SK-N-SH (cell line): ENCODE data around the gene DENND1C. TPM values are rescaled to one million over a fixed set of nuclear protein-coding genes. Genes with fewer than 3 reads are reported as not detected.

ENCODE experiments used
- CTCF ChIA-PET: fragments of 300-600, 350-600 bp; formaldehyde crosslinking; extraction: SDS; loops from one replicate; lab custom pipeline; 2021; lab: Yijun Ruan, JAX
- POLR2A ChIA-PET: fragments of 350-600 bp; sonication (Branson Sonifier 250); formaldehyde crosslinking; extraction: SDS; loops from one replicate; lab custom pipeline; 2020; ENCODE audit warnings: antibody characterized with exemption, inconsistent platforms; lab: Yijun Ruan, JAX
- DNase-seq: peaks from one replicate; pipeline ENCODE4 v3.0.0; 2012
- H2AFZ ChIP-seq: fragments of 200-600 bp; sonication (generic); 2 replicates; pipeline ENCODE4 v1.8.1; 2016; ENCODE audit warnings: antibody characterized with exemption, mild to moderate bottlenecking, low read depth
- H3F3A ChIP-seq: fragments of 200-600 bp; sonication (generic); replicated peaks from 2 replicates; pipeline ENCODE3; 2016; ENCODE audit warnings: antibody characterized with exemption, mild to moderate bottlenecking; ENCODE audit not compliant: insufficient read depth
- H3K27ac ChIP-seq, 2 experiments: fragments of 200-500 bp in 1 of 2; fragments of 200-600 bp in 1 of 2; sonication (Bioruptor generic) in 1 of 2; sonication (generic), shearing (Covaris generic) in 1 of 2; 2 replicates each; pipeline versions ENCODE4 v1.5.1 to v1.6.1; 2014 to 2016; ENCODE audit warnings: low read depth in 2 of 2, inconsistent platforms in 1 of 2, low read length in 1 of 2, mild to moderate bottlenecking in 1 of 2, mixed read lengths in 1 of 2
- H3K27me3 ChIP-seq: fragments of 200-600 bp; sonication (generic), shearing (Covaris generic); 2 replicates; pipeline ENCODE4 v1.6.1; 2016; ENCODE audit warnings: mixed run types; ENCODE audit not compliant: insufficient read depth
- H3K36me3 ChIP-seq, 2 experiments: fragments of 200-500 bp in 1 of 2; fragments of 200-600 bp in 1 of 2; sonication (Bioruptor generic) in 1 of 2; sonication (generic) in 1 of 2; replicated peaks in 1 of 2; 2 replicates each; pipeline versions ENCODE3 to v1.5.1; 2014 to 2016; ENCODE audit warnings: low read length in 1 of 2, mild to moderate bottlenecking in 1 of 2; ENCODE audit not compliant: insufficient read depth in 2 of 2, control insufficient read depth in 1 of 2
- H3K4me1 ChIP-seq, 2 experiments: fragments of 200-500 bp in 1 of 2; fragments of 200-600 bp in 1 of 2; sonication (Bioruptor generic) in 1 of 2; sonication (generic), shearing (Covaris generic) in 1 of 2; 2 replicates each; pipeline versions ENCODE4 v1.5.1 to v1.6.1; 2014 to 2016; ENCODE audit warnings: low read depth in 1 of 2, low read length in 1 of 2, mixed run types in 1 of 2; ENCODE audit not compliant: insufficient read depth in 2 of 2, control insufficient read depth in 1 of 2
- H3K4me2 ChIP-seq: fragments of 200-600 bp; sonication (generic), shearing (Covaris generic); 2 replicates; pipeline ENCODE4 v1.6.1; 2017; ENCODE audit warnings: mixed run types
- H3K4me3 ChIP-seq, 2 experiments: fragments of 200-500 bp in 1 of 2; fragments of 200-600 bp in 1 of 2; sonication (Bioruptor generic) in 1 of 2; sonication (generic), shearing (Covaris generic) in 1 of 2; 2 replicates each; pipeline versions ENCODE4 v1.5.1 to v1.8.1; 2014 to 2016; ENCODE audit warnings: low read depth in 2 of 2, inconsistent platforms in 1 of 2, low read length in 1 of 2, mild to moderate bottlenecking in 1 of 2, mixed read lengths in 1 of 2, moderate library complexity in 1 of 2
- H3K79me2 ChIP-seq: fragments of 200-600 bp; sonication (generic); 2 replicates; pipeline ENCODE4 v1.8.1; 2017; ENCODE audit warnings: mild to moderate bottlenecking; ENCODE audit not compliant: insufficient read depth
- H3K9ac ChIP-seq: fragments of 200-600 bp; sonication (generic); 2 replicates; pipeline ENCODE4 v1.6.1; 2017; ENCODE audit warnings: mixed run types
- H3K9me2 ChIP-seq: fragments of 200-600 bp; sonication (generic); 2 replicates; pipeline ENCODE4 v1.6.1; 2017; ENCODE audit warnings: mixed run types
- H3K9me3 ChIP-seq: fragments of 200-600 bp; sonication (generic); 2 replicates; pipeline ENCODE4 v1.6.1; 2017; ENCODE audit warnings: mixed run types, mild to moderate bottlenecking, moderate library complexity
- H4K20me1 ChIP-seq: fragments of 200-600 bp; sonication (generic); 2 replicates; pipeline ENCODE4 v1.6.1; 2017; ENCODE audit warnings: mild to moderate bottlenecking, mixed run types; ENCODE audit not compliant: insufficient read depth
- CHD2 ChIP-seq: fragments of 150-350 bp; IDR thresholded peaks from 2 replicates; pipeline ENCODE4 v1.6.1; 2018; ENCODE audit warnings: low read length; ENCODE audit not compliant: partially characterized antibody
- FOXJ3 ChIP-seq: sonication (generic); formaldehyde crosslinking; IDR thresholded peaks from 2 replicates; pipeline ENCODE4 v1.5.1; 2020; ENCODE audit warnings: mild to moderate bottlenecking, missing genetic modification reagents
- FOXM1 ChIP-seq: IDR thresholded peaks from 2 replicates; pipeline ENCODE4 v1.4.0; 2012; ENCODE audit warnings: low read depth, mild to moderate bottlenecking
- GABPA ChIP-seq: IDR thresholded peaks from 2 replicates; pipeline ENCODE4 v1.4.0; 2012; ENCODE audit warnings: low read depth, mild to moderate bottlenecking
- GATA2 ChIP-seq: sonication (generic); formaldehyde crosslinking; IDR thresholded peaks from 2 replicates; pipeline ENCODE4 v1.5.0; 2020; ENCODE audit warnings: mild to moderate bottlenecking, missing genetic modification reagents
- MEF2A ChIP-seq: IDR thresholded peaks from 2 replicates; pipeline ENCODE4 v1.4.0; 2012; ENCODE audit warnings: low read depth, borderline replicate concordance
- MXI1 ChIP-seq: IDR thresholded peaks from 2 replicates; pipeline ENCODE4 v1.6.1; 2012; ENCODE audit warnings: mild to moderate bottlenecking, low read depth, low read length, improper control_type of control experiment
- NFIC ChIP-seq: IDR thresholded peaks from 2 replicates; pipeline ENCODE4 v1.4.0; 2012; ENCODE audit warnings: borderline replicate concordance
- NRF1 ChIP-seq: IDR thresholded peaks from 2 replicates; pipeline ENCODE4 v1.6.1; 2012; ENCODE audit warnings: low read depth, mild to moderate bottlenecking, low read length
- POLR2AphosphoS5 ChIP-seq: IDR thresholded peaks from 2 replicates; pipeline ENCODE4 v1.6.1; 2012; ENCODE audit warnings: low read depth, low read length
- RCOR1 ChIP-seq: fragments of 150-350 bp; IDR thresholded peaks from 2 replicates; pipeline ENCODE4 v1.6.1; 2017; ENCODE audit warnings: antibody characterized with exemption, low read length
- RFX5 ChIP-seq: IDR thresholded peaks from 2 replicates; pipeline ENCODE4 v1.6.1; 2012; ENCODE audit warnings: mild to moderate bottlenecking, improper control_type of control experiment, low read length
- TEAD4 ChIP-seq: IDR thresholded peaks from 2 replicates; pipeline ENCODE4 v1.4.0; 2012; ENCODE audit warnings: mild to moderate bottlenecking, borderline replicate concordance; ENCODE audit not compliant: insufficient read depth
- WGBS: methylation state at CpG from one replicate; pipeline ENCODE4 v1.1.6; 2017; ENCODE audit warnings: low lambda C conversion rate; 5-methylcytosine and 5-hydroxymethylcytosine counted together
- polyA plus RNA-seq, 3 experiments: library from polyadenylated mRNA; depleted of rRNA; stranded (reverse); fragments of >200 nt; gene quantifications; 2 replicates each; pipeline ENCODE4 v1.2.3, GENCODE V29; 2012
- TF ChIP-seq, protein P1 (sequence below): fragments of 200-600 bp; sonication (generic); IDR thresholded peaks from 2 replicates; pipeline ENCODE4 v1.6.1; 2017; ENCODE audit warnings: antibody characterized with exemption, mild to moderate bottlenecking, moderate library complexity
- TF ChIP-seq, protein P2 (sequence below): IDR thresholded peaks from 2 replicates; pipeline ENCODE4 v1.6.1; 2012; ENCODE audit warnings: mild to moderate bottlenecking, low read depth, low read length, moderate library complexity
- TF ChIP-seq, protein P3 (sequence below): IDR thresholded peaks from 2 replicates; pipeline ENCODE4 v1.4.0; 2012; ENCODE audit warnings: low read depth, borderline replicate concordance

The DENND1C gene
- polyA plus RNA-seq, 1 of the 3 experiments (the other 2 are of a cell fraction) = 0.05 TPM

DNA sequence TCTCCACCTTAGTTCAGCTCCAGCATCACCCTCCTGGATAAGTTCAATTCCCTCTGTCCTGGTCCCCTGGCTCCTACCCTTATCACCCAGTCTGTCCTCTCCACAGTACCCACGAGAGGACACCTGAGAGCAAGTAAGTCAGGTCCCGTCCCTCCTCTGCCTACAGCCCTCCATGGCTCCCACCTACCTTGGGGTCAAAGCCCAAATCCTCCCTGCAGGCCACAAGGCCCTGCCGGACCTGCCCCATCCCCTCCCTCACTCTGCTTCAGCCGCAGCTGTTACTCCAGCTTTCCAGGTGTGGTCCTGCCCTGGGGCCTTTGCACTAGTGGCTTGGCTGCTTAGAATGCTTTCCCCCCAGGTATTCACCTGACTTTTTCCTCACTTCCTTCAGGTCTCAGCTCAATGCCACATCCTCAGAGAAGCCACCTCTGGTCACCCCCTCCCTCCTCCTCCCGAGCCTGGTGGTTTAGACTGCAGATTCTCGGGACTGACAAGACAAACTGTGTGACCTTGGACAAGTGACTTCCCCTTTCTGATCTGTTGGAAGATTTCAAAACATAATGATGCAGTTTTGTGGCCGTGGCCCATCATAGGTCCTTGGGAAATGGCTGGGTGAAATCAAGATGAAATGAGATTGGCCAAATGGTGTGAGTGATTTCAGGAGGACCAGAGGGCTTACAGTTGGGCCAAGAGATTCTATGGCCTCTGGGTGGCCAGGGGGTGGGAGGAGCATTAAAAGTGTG is 16.9 kb upstream of the DENND1C start:
- Histone ChIP-seq H3K4me1 (peaks cover 0 to 8% of the 10 kb centered on the region in 2 experiments; a peak in 1 of 4 replicates), H2AFZ (no peak overlapping the region), H3K27ac (no peak overlapping the region), H3F3A (no peaks in the 10 kb centered on the region), H3K9me3 (no peaks in the 10 kb centered on the region), H3K4me3 (no peak overlapping the region), H4K20me1 (no peaks in the 10 kb centered on the region), H3K27me3 (peaks cover 7% of the 10 kb centered on the region)
- CTCF ChIA-PET = no interaction called here
- TF ChIP-seq, protein P1, sequence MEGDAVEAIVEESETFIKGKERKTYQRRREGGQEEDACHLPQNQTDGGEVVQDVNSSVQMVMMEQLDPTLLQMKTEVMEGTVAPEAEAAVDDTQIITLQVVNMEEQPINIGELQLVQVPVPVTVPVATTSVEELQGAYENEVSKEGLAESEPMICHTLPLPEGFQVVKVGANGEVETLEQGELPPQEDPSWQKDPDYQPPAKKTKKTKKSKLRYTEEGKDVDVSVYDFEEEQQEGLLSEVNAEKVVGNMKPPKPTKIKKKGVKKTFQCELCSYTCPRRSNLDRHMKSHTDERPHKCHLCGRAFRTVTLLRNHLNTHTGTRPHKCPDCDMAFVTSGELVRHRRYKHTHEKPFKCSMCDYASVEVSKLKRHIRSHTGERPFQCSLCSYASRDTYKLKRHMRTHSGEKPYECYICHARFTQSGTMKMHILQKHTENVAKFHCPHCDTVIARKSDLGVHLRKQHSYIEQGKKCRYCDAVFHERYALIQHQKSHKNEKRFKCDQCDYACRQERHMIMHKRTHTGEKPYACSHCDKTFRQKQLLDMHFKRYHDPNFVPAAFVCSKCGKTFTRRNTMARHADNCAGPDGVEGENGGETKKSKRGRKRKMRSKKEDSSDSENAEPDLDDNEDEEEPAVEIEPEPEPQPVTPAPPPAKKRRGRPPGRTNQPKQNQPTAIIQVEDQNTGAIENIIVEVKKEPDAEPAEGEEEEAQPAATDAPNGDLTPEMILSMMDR = no peak
- TF ChIP-seq GABPA = no peak
- no peak for TF ChIP-seq MXI1
- TF ChIP-seq FOXJ3 (CRISPR knock-in tag) = no peak
- TF ChIP-seq NRF1 = no peak
- no peak for TF ChIP-seq MEF2A
- TF ChIP-seq, protein P2, sequence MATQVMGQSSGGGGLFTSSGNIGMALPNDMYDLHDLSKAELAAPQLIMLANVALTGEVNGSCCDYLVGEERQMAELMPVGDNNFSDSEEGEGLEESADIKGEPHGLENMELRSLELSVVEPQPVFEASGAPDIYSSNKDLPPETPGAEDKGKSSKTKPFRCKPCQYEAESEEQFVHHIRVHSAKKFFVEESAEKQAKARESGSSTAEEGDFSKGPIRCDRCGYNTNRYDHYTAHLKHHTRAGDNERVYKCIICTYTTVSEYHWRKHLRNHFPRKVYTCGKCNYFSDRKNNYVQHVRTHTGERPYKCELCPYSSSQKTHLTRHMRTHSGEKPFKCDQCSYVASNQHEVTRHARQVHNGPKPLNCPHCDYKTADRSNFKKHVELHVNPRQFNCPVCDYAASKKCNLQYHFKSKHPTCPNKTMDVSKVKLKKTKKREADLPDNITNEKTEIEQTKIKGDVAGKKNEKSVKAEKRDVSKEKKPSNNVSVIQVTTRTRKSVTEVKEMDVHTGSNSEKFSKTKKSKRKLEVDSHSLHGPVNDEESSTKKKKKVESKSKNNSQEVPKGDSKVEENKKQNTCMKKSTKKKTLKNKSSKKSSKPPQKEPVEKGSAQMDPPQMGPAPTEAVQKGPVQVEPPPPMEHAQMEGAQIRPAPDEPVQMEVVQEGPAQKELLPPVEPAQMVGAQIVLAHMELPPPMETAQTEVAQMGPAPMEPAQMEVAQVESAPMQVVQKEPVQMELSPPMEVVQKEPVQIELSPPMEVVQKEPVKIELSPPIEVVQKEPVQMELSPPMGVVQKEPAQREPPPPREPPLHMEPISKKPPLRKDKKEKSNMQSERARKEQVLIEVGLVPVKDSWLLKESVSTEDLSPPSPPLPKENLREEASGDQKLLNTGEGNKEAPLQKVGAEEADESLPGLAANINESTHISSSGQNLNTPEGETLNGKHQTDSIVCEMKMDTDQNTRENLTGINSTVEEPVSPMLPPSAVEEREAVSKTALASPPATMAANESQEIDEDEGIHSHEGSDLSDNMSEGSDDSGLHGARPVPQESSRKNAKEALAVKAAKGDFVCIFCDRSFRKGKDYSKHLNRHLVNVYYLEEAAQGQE = no peak
- no peak for TF ChIP-seq TEAD4
- TF ChIP-seq CHD2 = no peak
- no peak for TF ChIP-seq NFIC
- TF ChIP-seq FOXM1 = no peak
- no peak for TF ChIP-seq POLR2AphosphoS5
- TF ChIP-seq GATA2 (CRISPR knock-in tag) = no peak
- TF ChIP-seq RCOR1 = no peak
- TF ChIP-seq, protein P3, sequence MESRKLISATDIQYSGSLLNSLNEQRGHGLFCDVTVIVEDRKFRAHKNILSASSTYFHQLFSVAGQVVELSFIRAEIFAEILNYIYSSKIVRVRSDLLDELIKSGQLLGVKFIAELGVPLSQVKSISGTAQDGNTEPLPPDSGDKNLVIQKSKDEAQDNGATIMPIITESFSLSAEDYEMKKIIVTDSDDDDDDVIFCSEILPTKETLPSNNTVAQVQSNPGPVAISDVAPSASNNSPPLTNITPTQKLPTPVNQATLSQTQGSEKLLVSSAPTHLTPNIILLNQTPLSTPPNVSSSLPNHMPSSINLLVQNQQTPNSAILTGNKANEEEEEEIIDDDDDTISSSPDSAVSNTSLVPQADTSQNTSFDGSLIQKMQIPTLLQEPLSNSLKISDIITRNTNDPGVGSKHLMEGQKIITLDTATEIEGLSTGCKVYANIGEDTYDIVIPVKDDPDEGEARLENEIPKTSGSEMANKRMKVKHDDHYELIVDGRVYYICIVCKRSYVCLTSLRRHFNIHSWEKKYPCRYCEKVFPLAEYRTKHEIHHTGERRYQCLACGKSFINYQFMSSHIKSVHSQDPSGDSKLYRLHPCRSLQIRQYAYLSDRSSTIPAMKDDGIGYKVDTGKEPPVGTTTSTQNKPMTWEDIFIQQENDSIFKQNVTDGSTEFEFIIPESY = no peak
- TF ChIP-seq RFX5 = no peak
- TF ChIP-seq, all 33 proteins: peak for 0
- Histone ChIP-seq H3K4me2 (no peak overlapping the region), H3K79me2 (no peaks in the 10 kb centered on the region), H3K9me2 (no peaks in the 10 kb centered on the region), H3K36me3 (no peaks in the 10 kb centered on the region), H3K9ac (no peak overlapping the region)
- POLR2A ChIA-PET = no interaction called here
- no peak for DNase-seq
- WGBS = 64% methylated on average over 7 of the region's 7 CpGs
